SK-MEL-5 (cell line): ENCODE results near the gene DNAH14. TPM values are rescaled to one million over a fixed set of nuclear protein-coding genes. Genes with fewer than 3 reads are reported as not detected.
"Not testable (repeated sequence)": the region's sequence is repeated elsewhere in the genome, so short reads cannot be mapped to it uniquely, and the experiment has no call there.

Experiments used
- DNase-seq: peaks from one replicate; pipeline ENCODE4 v3.0.0-alpha.2; 2016; ENCODE audit warnings: low read depth, low spot score
- in situ Hi-C: cut with HindIII; loops from 2 replicates; pipeline ENCODE4 v1.10.0; 2016; ENCODE audit warnings: low sequenced_read_pairs, high pct_unique_total_duplicates, low pct_unique_long_range_greater_than_20kb
- total RNA-seq: library from RNA; depleted of rRNA; stranded (reverse); fragments of >200 nt; shearing (Covaris generic); gene quantifications from 2 replicates; pipeline ENCODE4 v1.2.3, GENCODE V29; 2014

DNAH14 gene
- total RNA-seq, 1 experiment from 2014 or later: 85.4 TPM

DNA sequence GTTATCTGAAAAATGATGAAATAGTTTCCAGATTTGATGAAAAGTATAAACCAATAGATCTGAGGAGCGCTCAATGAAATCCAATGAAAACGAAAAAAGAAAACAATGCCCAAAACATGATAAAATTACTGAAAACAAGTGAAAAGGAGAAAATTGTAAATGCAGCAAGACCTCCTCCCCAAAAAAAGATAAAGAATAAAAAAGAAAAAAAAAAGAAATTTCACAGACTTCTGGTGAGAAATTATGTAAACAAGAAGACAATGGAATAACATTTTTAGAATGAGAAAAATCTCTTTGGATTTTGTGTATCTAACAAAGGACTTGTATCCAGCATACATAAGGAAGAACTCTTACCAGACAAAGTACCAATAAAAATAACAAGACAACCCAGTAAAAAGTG is 134.2 kb downstream of the DNAH14 start:
- in situ Hi-C loops: no loop called here
- DNase-seq: no peak

DNA sequence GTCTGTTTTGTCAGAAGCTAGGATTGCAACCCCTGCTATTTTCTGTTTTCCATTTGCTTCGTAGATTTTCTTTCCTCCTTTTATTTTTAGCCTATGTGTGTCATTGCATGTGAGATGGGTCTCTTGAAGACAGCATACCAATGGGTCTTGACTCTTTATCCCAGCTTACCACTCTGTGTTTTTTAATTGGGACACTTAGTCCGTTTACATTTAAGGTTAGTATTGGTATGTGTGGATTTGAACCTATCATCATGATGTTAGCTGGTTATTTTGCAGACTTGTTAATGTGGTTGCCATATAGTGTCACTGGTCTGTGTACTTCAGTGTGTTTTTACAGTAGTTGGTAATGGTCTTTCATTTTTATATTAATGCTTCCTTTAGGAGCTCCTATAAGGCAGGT is 141.5 kb downstream of the DNAH14 start:
- in situ Hi-C loops: no loop called here
- no peak for DNase-seq

DNA sequence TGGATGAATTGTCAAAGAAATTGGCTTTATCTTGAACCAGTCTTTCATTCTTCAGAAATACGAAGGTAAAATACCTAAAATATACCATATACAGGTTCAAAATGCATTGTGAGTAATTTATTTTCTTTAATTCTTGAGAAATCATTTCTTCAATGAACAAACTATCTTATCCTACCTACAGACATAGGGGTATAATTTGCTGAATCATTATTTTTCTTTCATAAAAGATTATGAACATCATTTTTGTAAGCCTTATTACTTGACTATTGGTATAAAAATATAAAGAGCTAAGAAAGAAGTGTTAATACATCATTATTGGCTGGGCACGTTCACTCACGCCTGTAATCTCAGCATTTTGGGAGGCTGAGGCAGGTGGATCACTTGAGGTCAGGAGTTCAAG is 167.7 kb downstream of the DNAH14 start:
- in situ Hi-C loops: no loop called here

DNA sequence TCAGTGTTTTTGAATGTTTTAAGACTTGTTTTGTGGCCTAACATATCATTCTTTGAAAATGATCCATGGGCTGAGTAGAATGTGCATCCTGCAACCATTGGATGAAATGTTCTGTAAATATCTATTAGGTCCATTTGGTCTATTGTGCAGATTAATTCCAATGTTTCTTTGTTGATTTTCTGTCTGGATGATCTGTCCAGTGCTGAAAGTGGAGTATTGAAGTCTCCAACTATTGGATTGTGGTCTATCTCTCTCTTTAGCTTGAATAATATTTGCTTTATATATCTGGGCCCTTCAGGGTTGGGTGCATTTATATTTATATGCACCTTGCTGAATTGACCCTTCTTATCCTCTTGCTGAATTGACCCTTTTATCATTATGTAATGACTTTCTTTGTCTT is 181.5 kb downstream of the DNAH14 start:
- DNase-seq: no peak
- in situ Hi-C loops: no loop called here

More for the DNA sequence above, 167.7 kb downstream of the DNAH14 start:
- no peak for DNase-seq

DNA sequence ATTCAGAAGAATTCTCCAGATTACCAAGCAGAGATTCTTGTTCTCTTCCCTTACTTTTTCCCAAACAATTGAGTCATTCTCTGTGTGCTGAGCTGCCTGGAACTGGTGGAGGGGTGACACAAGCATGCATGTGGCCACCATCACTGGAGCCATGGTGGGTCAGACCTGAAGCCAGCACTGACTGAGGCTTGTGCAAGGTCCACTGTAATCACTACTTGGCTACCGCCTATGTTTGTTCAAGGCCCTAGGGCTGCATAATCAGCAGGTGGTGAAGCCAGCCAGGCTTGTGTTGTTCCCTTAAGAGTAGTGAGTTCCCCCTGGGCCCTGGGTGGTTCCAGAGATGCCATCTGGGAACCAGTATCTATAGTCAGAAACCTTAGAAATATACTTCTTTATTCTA is 183.8 kb downstream of the DNAH14 start:
- no peak for DNase-seq
- in situ Hi-C loops: no loop called here

DNA sequence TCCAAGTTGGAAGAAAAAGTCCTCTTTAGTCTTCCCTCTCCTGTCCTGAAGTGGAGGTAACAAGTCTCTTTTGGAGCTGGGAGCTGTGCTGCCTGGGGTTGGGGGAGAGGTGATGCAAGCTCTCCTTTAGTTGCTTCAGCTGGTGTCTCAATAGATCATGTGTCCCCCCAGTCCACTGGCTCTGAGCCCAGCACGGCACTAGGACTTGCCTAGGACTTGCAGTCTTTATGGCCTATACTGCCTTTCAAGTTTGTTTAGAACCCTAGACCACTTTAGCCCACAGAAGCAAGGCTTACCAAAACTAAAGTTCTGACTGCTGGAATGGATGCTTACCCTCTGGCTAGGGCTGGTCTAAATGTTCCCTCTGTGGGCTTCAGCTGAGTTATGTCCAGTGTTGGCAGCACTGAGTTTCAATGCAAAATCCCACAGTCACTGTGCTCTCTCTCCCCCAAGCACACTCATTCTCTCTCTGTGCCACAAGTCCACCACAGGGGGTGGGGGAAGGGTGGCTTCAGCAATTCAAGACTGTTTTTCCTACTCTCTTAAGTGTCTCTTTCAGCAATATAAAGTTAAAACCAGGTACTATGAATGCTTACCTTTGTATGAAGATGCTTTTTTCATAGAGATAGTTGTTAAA is 185.0 kb downstream of the DNAH14 start:
- in situ Hi-C loops: no loop called here
- DNase-seq: no peak

DNA sequence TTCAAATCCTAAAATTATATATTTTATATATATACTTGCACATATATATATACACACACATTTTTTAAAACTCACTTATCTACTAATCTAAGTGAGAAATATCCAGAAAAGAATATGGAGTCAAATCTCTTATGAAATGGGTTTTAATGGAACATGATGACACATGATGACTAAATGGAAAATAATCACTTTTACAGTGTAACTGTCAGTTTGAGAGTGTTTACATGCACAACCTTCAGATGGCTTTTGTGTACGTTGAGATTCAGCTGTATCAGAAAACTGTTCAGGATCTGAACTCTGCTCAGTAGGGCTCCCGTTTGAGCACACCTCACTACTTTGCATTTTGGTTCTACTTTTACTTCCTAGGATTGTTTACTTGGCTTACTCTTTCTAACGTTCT is 189.8 kb downstream of the DNAH14 start:
- in situ Hi-C loops: no loop called here
- no peak for DNase-seq

DNA sequence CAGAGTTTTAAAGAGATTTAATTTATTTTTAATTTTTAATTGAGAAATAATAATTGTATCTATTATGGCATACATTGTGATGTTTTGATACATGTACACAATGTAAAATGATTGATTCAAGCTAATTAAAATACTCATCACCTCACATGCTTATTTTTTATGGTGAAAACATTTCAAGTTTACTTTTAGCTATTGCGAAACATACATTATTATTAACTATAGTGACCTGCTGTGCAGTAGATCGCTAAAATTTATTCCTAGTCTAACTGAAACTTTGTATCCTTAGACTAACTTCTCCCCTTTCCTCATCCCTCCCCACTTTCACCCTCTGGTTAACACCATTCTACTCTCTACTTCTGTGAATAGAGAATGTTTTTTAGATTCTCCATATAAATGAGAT is 191.6 kb downstream of the DNAH14 start:
- in situ Hi-C loops: no loop called here
- DNase-seq: no peak

DNA sequence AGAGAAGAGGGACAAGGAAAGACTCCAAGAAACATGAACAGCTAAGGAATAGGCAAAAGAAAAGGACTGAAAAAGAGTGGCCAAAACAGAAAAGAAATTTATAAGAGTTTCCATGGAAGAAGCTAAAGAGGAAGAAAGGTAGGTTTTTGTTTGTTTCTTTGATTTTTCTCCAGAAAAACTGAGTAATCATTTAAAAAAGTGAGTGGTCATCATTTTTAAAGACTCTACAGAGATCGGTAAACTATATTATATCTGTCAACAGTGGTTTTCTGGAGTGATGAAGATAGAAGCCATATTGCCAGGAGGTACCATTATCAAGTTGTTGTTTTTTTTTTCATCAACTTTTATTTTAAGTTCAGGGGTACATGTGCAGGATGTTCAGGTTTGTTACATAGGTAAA is 202.4 kb downstream of the DNAH14 start:
- in situ Hi-C loops: no loop called here
- no peak for DNase-seq

DNA sequence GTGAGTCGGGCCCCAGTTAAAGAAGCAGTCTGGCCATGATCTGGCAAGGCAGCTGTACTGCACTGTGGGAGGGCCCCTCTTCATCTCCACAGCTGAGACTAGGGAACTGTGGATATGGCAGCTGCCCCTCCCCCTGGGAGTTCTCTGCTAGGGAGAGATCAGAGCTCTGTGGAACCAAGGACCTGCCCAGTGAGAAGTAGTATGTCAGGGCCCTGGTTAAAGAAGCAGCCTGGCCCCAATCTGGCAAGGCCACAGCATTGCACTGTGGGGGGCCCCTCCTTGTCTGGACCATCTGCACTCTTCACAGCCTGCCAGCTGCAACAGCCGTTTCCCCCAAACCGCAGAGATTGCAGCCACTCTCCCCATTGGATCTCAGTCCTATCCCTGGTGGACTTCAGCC is 208.5 kb downstream of the DNAH14 start:
- no peak for DNase-seq
- in situ Hi-C loops: no loop called here

DNA sequence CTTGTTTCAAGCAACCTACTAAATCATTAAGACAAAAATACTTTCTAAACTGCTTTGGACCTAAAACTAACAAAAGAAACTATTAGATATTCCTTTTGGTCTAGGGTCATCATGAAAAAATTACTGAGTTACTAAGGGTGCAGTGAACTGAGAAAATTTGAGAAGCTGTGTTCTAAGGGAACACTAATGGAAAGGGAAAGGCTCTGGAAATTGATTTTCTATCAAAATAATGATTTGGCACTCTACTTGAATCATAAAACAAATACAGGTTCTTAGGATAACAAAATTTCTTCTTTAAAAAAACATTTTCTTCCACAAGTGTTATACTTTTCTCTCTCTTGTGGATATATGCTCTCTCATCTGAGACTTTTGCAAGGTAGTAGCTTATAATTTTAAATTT is 213.5 kb downstream of the DNAH14 start:
- in situ Hi-C loops: no loop called here
- no peak for DNase-seq

DNA sequence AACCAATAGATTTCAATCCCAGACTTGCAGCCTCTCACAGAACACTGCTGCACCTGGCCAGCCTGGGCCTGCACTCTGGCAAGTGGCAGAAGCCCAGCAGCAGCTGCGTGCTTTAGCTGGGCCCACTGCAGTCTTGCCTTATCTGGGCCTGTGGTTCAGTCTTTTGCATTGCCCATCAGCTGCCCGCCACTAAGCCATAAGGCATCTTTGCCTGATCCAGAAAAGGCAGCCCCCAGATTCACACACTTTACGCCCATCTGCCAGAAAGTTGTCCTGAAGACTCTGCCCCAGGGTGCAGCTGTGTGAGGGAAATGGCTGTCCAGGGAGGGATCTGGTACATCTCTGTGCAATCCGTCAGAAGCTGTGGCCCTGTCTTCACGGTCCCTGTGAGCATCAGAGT is 217.0 kb downstream of the DNAH14 start:
- in situ Hi-C loops: no loop called here
- no peak for DNase-seq

DNA sequence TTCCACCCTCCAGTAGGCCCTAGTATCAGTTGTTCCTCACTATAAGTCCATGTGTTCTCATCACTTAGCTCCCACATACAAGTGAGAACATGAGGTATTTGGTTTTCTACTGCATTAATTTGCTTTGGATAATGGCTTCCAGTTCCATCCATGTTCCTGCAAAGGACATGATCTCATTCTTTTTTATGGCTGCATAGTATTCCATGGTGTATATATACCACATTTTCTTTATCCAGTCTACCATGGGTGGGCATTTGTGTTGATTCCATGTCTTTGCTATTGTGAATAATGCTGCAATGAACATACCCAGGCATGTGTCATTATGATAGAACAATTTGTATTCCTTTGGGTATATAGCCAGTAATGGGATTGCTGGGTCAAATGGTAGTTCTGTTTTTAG is 218.3 kb downstream of the DNAH14 start:
- DNase-seq, in situ Hi-C loops: not testable (repeated sequence)

DNA sequence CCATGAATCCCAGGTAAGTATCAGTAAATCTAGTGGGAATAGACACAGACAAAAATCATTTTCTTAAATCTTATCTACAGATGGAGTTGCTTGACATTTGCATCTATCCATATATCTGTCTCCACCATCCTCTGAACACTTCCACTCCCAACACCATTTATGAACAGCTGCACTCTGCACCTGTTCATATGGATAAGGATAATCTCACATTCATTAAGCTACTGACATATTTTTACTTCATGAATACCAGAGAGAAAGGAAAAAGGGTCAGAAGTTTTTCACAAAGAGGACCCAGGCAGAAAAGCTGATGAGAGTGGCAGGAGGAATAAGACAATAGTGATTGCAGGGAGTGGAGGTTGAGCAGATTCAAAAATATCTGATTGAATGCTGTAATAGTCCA is 222.6 kb downstream of the DNAH14 start:
- DNase-seq: no peak
- in situ Hi-C loops: no loop called here

DNA sequence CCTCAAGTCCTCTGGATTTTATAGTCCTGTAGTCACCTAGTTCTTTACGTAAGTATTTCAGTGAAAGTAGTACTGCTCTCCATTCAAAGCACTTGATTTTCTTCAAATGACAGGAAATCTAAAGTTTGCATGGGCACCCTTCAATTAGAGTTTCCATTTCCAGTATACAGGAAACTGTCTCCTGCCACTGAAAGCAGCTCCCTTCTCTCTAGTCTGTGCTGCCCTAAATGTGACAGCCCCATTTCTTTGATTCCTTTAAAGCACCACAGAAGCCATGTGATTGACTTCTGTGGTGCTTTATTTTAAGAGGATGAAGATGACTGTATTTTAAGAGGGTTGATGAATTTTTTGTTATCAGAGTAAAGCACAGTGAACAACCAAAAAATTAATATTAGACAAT is 226.1 kb downstream of the DNAH14 start:
- in situ Hi-C loops: no loop called here
- no peak for DNase-seq

DNA sequence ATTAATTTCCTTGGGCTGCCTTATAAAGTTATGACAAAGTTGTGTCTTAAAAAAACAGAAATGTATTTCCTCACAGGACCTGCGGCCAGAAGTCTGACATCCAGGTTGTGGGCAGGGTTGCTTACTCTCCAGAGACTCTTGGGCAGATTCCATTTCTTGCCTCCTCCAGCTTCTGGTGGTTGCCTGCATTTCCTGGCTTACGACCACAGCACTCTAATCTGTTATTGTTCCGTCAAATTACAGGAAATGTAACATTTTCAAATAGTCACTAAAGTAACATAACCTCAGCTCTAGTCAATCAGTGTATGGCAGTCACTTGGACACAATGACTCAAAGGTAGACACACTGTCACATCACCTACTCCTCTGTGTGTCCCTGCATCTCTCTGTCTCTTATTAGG is 226.8 kb downstream of the DNAH14 start:
- no peak for DNase-seq
- in situ Hi-C loops: no loop called here

DNA sequence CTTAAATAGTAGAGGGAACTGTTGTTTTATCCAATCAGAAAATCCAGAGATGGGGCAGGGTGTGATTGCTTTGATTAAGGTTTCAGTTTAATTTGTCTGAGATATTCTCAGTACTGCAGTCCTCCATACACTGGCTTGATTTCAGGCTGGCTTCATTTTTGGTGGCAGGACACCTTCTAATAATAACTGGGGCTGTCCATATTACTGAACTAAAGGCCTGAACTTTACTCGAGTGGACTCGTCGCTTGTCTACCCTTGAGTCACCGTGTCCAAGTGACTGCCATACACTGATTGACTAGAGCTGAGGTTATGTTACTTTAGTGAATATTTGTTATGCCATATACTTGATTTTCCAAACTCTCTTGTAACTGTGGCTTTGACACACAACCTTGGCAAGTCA is 228.8 kb downstream of the DNAH14 start:
- in situ Hi-C loops: no loop called here
- DNase-seq: no peak

DNA sequence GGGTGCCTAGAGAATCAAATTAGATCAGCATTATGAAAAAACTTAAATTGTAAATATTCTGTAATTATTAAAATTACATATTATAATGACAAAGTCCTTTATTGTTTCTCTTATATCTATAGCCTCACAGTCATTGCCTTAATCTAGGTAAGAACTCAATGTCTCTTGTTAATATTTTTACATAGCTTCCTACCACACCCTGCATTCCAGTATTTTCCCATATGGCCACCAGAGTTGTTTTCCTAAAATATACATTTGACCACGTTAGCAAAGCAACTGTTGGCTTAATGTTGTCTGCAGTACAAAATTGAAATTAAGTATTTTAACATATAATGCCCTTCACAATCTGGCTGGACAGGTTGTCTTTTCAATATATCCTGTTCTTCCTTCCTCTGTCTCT is 230.3 kb downstream of the DNAH14 start:
- in situ Hi-C loops: no loop called here
- DNase-seq: no peak

DNA sequence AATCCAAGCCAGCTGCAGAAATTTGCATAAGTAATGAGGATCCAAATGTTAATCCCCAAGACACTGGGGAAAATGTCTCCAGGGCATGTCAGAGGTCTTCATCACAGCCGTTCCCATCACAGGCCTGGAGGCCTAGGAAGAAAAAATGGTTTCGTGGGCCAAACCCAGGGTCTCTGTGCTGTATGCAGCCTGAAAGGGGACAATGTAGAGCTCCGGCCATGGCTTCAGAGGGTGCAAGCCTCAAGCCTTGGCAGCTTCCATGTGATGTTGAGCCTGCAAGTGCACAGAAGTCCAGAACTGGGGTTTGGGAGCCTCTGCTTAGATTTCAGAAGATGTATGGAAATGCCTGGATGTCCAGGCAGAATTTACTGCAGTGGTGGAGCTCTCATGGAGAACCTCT is 247.9 kb downstream of the DNAH14 start:
- DNase-seq, in situ Hi-C loops: not testable (repeated sequence)

DNA sequence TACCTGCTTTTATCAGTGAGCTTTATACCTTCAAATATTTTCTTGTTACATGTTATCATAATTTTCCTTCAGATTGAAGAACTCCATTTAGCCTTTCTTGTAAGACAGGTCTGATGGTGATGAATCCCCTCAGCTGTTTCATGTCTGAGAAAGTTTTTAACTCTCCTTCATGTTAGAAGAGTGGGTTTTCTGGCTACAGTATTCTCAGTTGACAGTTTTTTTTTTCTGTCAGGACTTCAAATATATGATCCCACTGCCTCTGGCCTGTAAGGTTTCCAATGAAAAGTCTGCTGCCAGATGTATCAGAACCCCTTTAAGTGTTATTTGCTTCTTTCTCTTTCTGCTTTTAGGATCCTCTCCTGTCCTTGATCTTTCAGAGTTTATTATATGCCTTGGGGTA is 250.2 kb downstream of the DNAH14 start:
- DNase-seq: no peak
- in situ Hi-C loops: no loop called here
